ENCODE data around the gene RPRD1B.

- no peak for TF ChIP-seq EZH2 (IDR thresholded peaks at IDR 0.05; ENCODE audit: low read depth)
- no peak for TF ChIP-seq CTCF (conservative IDR thresholded peaks at IDR 0.05)
Observed at GRCh38 chr20:38075161-38075998, 41.8 kb downstream of the RPRD1B start.

All from PC-9 (cell line).